ENCODE data around the gene LDB2.

The LDB2 gene

GRCh38 chr4:16843831-16844508 lies 54.5 kb downstream of the LDB2 start:
- no peak for DNase-seq (ENCODE audit: low spot score)

DNA sequence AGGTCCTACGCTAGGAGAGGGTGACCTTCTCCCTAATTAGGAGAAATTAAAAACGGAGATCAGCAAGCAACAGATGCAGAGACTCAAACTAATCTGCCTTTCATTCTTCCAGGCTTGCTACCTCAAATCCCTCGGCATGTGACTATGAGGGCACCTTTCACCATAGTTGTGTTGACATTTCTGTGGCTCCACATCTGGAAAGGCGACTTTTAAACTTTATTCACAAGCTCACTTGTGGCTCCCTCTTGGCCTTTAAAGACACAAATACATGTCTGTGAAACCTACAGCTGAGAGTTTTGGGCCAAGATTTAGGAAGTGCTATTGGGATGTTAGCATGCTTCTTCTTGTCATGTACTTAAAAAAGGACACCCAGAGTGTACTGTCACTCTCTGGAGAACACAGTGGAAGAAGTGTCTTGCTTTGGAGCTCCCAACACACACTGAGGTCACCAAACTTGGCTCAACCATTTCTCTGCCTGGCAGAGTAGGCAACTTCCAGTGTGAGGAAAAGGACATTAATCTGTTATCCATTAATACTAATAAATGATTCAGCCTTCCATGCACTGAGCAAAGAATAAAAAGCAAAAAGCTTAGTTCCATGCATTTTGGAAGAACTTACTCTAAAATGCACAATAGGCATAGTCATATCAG lies 60.1 kb downstream of the LDB2 start:
- no peak for DNase-seq (ENCODE audit: low spot score)

DNA sequence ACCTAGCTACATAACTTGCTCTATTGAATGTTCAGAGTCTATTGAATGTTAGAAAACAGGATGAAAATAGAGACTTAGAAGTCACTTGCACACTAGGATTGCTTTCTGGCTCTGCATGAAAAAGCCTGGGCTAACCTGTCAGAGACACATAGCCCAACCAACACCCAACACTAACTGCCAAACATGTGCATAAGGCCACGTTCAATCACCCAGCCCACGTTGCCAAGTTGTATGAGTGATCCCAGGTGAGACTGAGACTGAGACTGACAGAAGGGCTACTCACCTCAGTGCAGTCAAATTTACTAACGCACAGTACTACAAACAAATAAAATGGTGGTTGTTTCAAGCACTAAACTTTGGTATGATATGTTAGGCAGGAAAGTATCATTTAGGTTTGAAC lies 61.0 kb downstream of the LDB2 start:
- no peak for DNase-seq (ENCODE audit: low spot score)

DNA sequence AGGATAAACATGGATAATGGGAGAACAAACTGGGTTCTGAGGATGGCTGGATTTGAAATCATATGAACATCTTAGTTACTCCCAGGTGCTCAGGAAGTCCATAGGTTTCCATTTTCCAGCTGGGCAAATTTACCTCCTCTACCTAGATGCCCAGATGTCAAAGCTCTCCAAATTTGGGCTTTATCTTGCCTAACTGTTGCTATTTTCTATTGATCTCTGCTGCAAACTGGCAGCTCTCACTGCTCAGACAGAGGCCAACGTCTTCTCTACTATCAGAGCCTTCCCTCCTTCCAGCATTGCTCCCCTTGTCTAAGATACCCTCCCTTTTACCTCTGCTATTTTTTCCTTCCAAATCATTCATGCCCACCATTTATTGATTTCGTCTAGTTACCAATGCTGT lies 62.1 kb downstream of the LDB2 start:
- DNase-seq (ENCODE audit: low spot score) = no peak

DNA sequence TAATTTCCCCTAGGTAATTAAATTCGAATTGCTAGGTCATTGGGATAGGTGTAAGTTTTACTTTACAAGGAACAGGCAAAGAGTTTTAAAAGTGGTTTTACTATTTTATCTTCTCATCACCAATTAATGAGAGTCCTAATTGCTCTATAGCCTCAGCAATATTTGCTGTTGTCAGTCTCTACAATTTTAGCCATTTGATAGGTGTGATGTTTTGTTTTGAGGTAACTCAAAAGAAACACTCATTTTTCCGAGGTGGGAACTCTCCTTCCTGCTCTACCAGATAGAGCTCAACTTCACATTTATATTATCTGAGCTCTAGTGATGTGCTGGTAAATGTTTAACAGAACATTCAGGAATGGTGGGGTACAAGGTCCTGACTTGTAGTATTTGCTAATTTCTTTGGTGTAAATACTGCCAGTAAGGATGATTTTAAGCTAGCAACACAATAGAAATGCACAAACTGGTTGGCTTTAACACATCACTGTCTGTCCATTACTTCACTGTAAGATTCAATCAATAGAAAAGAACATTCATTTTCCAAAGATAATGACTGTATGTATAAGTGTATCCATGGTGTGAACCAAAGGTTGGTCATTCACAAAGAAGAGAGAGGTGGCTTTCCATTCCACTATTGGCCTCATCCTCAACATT lies 62.7 kb downstream of the LDB2 start:
- DNase-seq (ENCODE audit: low spot score) = no peak

DNA sequence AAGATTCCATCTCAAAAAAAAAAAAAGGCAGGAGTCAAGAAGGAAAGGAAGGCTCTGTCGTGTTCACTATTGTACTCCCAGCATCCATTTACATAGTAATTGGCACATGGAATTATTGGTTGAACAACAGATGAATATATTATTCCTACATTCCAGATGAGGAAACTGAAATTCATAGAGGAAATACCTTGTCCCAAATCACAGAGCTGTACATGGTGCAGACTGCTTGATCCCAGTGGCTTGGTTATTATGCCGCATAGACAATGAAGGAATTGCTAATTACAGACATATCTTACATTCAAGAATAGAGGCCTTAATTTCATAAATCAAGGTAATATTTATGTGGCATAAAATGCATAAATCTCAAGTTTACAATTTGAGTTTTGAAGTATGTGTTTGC lies 63.6 kb downstream of the LDB2 start:
- no peak for DNase-seq (ENCODE audit: low spot score)

DNA sequence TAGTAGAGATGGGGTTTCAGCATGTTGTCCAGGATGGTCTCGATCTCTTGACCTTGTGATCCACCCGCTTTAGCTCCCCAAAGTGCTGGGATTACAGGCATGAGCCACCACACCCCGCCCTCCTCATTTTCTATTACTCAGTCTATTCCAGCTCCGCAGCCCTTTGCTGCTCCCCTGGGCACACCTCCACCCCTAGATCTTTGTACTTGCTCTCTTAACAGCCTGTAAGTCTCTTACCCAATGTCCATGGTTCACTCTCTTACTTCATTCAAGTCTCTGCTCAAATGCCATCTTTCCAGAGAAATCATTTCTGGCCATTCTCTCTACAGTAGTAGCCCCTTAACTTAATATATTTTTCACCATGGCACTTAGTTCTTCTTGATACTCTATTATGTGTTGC lies 64.7 kb downstream of the LDB2 start:
- no peak for DNase-seq (ENCODE audit: low spot score)

DNA sequence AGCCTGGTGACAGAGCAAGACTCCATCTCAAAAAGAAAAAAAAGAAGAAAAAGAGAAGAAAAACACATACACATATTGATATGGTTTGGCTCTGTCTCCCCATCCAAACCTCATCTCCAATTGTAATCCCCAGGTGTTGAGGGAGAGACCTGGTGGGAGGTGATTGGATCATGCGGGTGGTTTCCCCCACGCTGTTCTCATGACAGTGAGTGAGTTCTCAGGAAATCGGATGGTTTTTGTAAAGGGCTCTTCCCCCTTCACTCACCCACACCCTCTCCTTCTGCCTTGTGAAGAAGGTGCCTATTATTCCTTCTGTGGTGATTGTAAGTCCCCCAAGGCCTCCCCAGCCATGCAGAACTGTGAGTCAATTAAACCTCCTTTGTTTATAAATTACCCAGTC lies 68.4 kb downstream of the LDB2 start:
- no peak for DNase-seq (ENCODE audit: low spot score)

- DNase-seq (ENCODE audit: low spot score) = no peak
Measured at GRCh38 chr4:16827794-16828724, 70.4 kb downstream of the LDB2 start.

DNA sequence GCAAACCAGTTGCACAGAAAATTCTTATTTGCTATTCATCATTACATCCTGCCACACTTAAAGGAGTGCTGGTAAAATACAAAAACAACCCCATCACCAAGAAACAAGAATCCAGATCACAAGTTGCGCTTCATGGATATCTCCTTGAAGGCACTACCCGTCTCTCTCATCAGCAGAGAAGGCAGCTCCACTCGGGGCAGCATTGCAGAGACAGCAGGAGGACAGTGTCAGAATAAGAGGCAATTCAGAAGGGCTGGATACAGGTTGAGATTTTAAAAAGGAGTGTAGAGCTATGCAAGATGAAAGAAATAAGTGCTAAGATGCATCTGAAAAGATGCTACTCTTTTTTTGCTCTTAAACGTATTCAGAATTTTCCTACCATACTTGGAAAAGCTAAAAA lies 71.4 kb downstream of the LDB2 start:
- DNase-seq (ENCODE audit: low spot score) = no peak

- DNase-seq (ENCODE audit: low spot score) = no peak
Measured at GRCh38 chr4:16826406-16826910, 72.0 kb downstream of the LDB2 start.

DNA sequence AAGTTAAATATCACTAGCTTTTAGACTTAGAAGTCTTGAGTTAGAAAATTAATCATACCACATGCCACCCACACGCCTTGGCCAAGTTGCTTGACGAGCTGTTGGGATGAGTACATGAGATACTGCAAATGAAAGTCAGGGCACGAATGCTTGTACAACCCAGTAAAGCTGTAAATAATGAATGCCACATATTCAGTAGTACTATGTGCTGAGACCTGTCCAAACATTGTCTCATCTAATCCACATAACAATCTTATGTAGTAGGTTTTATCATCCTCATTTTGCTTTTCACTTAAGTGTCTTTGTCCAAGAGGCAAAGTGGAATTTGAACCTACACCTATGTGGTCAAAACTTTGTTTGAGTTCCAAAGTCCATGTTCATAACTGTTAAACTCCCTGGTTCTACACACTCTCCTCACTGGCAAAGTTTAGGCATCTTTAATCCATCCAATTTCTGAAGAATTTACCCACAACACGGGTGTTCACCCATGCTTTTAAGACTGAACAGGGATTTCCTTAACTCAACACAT lies 74.1 kb downstream of the LDB2 start:
- no peak for DNase-seq (ENCODE audit: low spot score)

GRCh38 chr4:16820329-16820728 lies 78.1 kb downstream of the LDB2 start:
- DNase-seq (ENCODE audit: low spot score) = no peak

DNA sequence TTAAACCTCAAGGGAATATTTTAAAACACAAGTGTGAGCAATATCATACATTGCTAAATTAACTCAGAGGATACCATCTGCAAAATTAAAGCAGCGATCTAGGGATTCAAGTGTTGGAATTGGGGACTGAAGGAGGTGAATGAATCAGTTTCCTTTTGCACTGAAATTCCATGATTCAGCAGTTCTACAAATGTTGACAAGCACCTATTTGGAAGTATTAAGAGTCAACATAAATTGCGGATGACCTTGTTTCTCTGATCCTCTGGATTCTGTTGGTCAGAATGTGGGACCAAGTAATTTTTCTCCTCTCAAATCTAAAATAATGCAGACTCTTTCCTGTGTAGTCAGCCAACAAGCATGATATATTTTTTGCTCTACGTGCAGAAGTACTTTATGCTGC lies 78.8 kb downstream of the LDB2 start:
- DNase-seq (ENCODE audit: low spot score) = no peak

GRCh38 chr4:16818005-16818404 lies 80.4 kb downstream of the LDB2 start:
- DNase-seq (ENCODE audit: low spot score) = no peak

- DNase-seq (ENCODE audit: low spot score) = no peak
Measured at GRCh38 chr4:16817286-16817685, 81.2 kb downstream of the LDB2 start.

GRCh38 chr4:16814361-16814760 lies 84.1 kb downstream of the LDB2 start:
- no peak for DNase-seq (ENCODE audit: low spot score)

DNA sequence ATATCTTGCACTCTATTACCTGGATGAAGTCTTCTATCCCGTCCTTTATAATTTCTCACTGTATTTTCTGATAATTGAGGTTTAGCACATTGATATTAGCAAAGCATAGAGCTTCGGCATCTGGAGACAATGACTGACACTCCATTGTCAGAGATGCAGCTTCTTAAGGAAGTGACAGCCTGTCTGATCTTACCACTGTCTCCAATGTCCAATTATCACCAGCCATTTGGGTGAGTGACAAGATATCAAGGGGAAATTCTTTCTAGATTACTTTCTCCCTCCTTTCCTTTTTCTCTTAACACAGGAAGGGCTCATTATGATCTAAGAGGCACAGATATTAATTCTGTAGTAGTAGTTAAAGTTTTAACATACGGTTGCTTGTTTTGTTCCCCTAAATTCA lies 86.4 kb downstream of the LDB2 start:
- no peak for DNase-seq (ENCODE audit: low spot score)

GRCh38 chr4:16809943-16810342 lies 88.5 kb downstream of the LDB2 start:
- DNase-seq (ENCODE audit: low spot score) = no peak

- no peak for DNase-seq (ENCODE audit: low spot score)
Measured at GRCh38 chr4:16809064-16809463, 89.4 kb downstream of the LDB2 start.

DNA sequence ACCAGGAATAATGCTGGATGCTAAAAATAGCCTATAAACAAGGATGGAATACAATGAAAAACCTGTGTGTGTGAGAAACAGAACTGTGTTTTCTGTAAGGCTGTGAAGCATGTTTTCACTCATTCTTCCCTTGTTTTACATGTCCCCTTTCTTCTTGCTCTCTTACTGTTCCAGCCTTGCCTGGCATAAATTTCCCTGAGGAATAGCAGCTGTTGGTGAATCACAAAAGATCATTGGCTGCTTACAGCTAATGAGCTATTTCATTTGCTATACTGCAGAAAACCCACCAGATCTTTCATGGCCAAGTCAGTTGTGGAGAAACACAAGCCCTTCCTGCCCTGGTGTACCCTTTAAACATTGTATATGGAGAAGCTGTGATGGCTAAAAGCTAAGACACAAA lies 91.1 kb downstream of the LDB2 start:
- DNase-seq (ENCODE audit: low spot score) = no peak

- DNase-seq (ENCODE audit: low spot score) = no peak
Measured at GRCh38 chr4:16804581-16804980, 93.9 kb downstream of the LDB2 start.

Measured in hematopoietic multipotent progenitor cell treated with erythropoietin and hydrocortisone succinate and interleukin-3 and kit ligand, for 17 days (in vitro differentiated cells).